Ovary (tissue), 3 donors: ENCODE data around the gene PPP1R18.

Experiments used
- EP300 ChIP-seq: sonication (generic); formaldehyde crosslinking; IDR thresholded peaks from one replicate; pipeline ENCODE4 v1.6.1; 2017; ENCODE audit warnings: antibody characterized with exemption
- TF ChIP-seq, protein P1 (sequence below), 3 donors: fragments of 450-650 bp in 2 of 3; fragments of 200-600 bp in 1 of 3; IDR thresholded peaks; one replicate each; pipeline versions ENCODE4 v1.5.1 to v1.8.0; 2016 to 2022; ENCODE audit warnings: antibody characterized with exemption in 3 of 3, mild to moderate bottlenecking in 1 of 3
- donor health status: DM: no; HTN: no; CAD: no.

DNA sequence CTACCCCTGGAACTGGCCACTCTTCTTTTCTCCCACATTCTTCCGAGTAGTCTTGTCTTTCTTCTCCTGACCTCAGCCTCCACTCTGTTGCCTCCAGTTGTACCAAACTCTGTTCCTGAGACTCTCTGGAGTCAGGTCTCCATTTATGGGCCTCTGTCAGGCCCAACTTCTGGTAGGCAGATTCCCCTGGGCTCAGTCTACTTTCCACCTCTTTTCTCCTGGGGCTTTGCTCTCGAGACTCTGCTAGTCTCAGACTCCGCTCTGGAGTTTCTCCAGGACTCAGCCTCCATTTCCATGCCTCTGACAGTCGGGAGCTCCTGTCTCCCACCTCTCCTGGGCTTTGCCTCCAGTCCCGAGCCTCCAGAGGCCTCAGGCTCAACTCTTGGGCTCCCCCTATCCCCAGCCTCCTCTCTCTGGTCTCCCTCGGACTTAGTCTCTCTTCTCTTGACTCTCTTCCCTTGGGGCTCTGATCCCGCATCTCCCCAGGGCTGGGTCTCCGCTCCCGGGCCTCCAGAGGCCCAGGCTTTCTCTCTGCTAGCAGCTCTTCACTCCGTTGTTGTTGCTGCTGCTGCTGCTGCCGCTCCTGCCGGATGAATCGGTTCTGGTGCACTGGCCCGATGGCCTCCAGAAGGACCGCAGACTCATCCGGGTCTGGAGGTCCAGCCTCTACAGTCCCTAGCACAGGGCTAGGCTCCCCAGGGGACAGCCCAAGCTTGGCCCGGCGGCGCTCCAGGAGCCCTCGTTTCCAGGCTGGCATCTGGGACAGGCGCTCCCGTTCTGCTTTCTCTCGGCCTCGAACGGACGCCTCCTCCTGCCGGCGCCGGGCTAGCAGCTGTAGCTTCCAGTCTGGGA, 1.1 kb downstream of the PPP1R18 start:
- TF ChIP-seq, protein P1, sequence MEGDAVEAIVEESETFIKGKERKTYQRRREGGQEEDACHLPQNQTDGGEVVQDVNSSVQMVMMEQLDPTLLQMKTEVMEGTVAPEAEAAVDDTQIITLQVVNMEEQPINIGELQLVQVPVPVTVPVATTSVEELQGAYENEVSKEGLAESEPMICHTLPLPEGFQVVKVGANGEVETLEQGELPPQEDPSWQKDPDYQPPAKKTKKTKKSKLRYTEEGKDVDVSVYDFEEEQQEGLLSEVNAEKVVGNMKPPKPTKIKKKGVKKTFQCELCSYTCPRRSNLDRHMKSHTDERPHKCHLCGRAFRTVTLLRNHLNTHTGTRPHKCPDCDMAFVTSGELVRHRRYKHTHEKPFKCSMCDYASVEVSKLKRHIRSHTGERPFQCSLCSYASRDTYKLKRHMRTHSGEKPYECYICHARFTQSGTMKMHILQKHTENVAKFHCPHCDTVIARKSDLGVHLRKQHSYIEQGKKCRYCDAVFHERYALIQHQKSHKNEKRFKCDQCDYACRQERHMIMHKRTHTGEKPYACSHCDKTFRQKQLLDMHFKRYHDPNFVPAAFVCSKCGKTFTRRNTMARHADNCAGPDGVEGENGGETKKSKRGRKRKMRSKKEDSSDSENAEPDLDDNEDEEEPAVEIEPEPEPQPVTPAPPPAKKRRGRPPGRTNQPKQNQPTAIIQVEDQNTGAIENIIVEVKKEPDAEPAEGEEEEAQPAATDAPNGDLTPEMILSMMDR (IDR thresholded peaks at IDR 0.05) = no peak
- no peak for TF ChIP-seq EP300
